AML-193 (cell line): ENCODE results near the gene SLC11A1.

Source experiments
- DNase-seq, 2 experiments: peaks; one replicate each; lab custom pipeline; 2025; lab: John Stamatoyannopoulos, UW

Gene SLC11A1

DNA sequence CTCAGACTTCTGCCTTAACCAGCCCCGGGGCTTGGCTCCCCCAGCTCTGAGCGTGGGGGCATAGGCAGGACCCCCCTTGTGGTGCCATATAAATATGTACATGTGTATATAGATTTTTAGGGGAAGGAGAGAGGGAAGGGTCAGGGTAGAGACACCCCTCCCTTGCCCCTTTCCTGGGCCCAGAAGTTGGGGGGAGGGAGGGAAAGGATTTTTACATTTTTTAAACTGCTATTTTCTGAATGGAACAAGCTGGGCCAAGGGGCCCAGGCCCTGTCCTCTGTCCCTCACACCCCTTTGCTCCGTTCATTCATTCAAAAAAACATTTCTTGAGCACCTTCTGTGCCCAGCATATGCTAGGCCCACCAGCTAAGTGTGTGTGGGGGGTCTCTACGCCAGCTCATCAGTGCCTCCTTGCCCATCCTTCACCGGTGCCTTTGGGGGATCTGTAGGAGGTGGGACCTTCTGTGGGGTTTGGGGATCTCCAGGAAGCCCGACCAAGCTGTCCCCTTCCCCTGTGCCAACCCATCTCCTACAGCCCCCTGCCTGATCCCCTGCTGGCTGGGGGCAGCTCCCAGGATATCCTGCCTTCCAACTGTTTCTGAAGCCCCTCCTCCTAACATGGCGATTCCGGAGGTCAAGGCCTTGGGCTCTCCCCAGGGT is 23.1 kb downstream of the SLC11A1 start:
- no peak for DNase-seq

DNA sequence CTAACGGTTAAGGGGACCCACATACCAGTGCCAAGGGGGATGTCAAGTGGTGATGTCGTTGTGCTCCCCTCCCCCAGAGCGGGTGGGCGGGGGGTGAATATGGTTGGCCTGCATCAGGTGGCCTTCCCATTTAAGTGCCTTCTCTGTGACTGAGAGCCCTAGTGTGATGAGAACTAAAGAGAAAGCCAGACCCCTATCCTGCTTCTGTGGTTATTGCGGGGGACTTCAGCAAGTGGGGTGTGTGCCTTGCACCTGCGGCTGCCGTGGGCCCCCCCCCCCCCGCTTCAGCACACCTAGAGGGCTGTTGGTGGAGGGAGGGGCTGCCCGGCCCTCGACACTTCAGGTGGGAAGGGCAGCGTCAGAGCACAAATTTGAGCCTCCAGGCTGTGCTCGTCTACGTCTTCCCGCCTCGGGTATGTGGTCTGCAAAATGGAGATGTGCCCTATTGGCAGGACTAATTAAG is 23.7 kb downstream of the SLC11A1 start:
- DNase-seq, result no peak

- peak; percentile 99 for DNase-seq
These were observed 24.3 kb downstream of the SLC11A1 start for GRCh38 chr2:218406209-218406948.

DNA sequence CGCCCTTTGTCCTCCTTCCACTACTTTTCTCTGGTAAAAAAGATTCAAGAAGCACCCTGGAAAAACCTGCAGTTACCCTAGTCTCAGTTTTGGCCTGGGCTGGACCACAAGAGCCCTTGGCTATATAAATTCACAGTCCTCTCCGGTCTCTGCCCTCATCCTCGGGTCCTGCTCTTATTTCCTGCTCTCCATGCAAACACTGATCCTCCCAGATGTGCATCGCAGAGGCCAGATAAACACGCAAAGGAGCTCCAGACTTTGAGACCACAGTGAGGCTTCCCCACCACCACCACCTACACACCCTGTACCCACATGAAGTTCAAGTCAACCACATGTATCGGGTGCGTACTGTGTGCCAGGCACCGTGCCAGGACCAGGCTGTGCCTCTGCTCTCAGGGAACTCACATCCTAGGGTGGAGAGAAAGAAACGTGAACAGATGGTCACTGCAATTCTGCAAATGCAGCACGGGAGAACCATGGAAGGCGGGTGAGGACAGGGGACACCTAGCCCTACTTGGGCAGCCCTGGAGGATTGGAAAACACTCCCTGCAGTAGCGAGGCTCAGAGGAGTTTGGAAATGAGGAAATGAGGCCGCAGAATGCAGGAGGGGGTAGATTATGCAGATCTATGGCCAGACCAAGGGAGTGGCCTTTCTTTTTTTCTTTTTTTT is 25.0 kb downstream of the SLC11A1 start:
- DNase-seq, result peak; percentile 69 to 81

GRCh38 chr2:218407717-218408116 is 25.6 kb downstream of the SLC11A1 start:
- no peak for DNase-seq

GRCh38 chr2:218418321-218418716 is 36.2 kb downstream of the SLC11A1 start:
- DNase-seq, result no peak

- no peak for DNase-seq
These were observed 36.8 kb downstream of the SLC11A1 start, which contains the start of gene VIL1 for GRCh38 chr2:218418717-218419458. TSS of gene VIL1 (plus strand) at chr2:218419123. CDS start at chr2:218423779, 4,656 bp downstream.

- DNase-seq, result no peak
These were observed 37.6 kb downstream of the SLC11A1 start for GRCh38 chr2:218419630-218420216.

DNA sequence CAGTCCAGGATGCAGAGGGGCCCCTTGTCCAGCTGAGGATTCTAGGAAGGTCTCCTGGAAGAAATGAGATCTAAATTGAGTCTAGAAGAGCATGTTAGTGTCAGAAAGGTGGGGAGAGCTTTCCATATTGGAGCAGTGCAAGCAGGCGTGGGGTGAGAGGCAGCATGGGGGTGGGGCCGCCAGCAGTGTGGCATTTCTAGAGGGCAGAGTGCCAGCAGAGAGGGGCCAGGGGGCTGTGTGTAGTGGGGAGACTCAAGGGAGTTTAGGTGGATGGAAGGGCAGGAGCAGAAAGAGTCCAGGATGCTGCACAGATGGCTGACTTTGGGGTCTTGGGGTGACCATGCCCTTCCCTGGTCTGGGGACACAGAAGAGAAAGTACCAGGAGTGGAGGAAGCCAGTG is 39.0 kb downstream of the SLC11A1 start:
- DNase-seq, result no peak

- no peak for DNase-seq
These were observed 40.5 kb downstream of the SLC11A1 start for GRCh38 chr2:218422403-218423086.

GRCh38 chr2:218423584-218423983 is 41.5 kb downstream of the SLC11A1 start:
- no peak for DNase-seq

DNA sequence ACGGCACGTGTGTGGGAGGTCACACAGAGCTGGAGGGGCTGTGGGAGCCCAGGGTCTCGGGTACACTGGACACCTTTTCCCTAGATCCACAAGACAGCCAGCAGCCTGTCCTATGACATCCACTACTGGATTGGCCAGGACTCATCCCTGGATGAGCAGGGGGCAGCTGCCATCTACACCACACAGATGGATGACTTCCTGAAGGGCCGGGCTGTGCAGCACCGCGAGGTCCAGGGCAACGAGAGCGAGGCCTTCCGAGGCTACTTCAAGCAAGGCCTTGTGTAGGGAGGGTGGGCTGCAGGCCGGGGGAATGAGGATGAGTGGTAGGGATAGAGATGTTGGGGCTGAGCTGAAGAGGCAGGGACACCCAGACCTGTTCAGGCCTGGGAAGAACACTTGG is 43.5 kb downstream of the SLC11A1 start:
- no peak for DNase-seq

DNA sequence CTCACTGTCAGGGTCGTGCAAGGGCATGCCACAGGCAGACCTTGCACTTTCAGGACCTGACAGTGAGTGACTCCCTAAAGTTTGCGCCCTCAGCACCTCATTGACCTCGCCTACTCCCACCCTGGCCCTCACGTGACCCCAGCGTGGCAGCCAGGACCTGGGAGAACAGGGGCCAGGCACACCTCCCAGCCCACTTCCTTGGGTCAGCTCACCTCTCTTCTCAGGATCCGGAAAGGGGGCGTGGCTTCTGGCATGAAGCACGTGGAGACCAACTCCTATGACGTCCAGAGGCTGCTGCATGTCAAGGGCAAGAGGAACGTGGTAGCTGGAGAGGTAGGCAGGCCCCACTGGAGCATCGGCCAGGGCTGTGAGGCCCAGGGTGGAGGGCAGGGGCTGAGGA is 45.7 kb downstream of the SLC11A1 start:
- no peak for DNase-seq

GRCh38 chr2:218428846-218429558 is 46.9 kb downstream of the SLC11A1 start:
- no peak for DNase-seq

GRCh38 chr2:218429911-218430692 is 48.0 kb downstream of the SLC11A1 start:
- no peak for DNase-seq

DNA sequence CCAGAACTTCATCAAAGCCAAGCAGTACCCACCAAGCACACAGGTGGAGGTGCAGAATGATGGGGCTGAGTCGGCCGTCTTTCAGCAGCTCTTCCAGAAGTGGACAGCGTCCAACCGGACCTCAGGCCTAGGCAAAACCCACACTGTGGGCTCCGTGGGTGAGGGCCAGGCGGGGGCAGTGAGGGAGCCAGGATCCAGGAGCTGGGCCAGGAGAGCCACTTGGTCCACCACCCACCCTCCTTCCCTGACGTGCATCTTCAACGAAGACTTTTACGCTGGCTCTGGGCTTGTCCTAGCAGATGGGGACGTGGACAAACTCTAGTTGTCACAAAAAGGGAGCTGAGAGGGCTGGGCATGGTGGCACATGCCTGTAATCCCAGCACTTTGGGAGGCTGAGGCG is 48.6 kb downstream of the SLC11A1 start:
- no peak for DNase-seq

DNA sequence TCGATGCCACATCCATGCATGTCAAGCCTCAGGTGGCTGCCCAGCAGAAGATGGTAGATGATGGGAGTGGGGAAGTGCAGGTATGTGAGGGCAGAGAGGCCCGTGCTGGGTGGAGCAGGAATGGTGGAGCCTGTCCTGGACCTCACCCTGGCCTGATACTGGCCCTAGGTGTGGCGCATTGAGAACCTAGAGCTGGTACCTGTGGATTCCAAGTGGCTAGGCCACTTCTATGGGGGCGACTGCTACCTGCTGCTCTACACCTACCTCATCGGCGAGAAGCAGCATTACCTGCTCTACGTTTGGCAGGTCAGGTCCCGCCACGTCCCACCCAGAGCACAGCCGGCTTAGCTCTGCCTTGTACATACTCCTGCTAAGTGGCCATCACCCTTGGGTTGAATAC is 49.8 kb downstream of the SLC11A1 start:
- DNase-seq, result no peak

DNA sequence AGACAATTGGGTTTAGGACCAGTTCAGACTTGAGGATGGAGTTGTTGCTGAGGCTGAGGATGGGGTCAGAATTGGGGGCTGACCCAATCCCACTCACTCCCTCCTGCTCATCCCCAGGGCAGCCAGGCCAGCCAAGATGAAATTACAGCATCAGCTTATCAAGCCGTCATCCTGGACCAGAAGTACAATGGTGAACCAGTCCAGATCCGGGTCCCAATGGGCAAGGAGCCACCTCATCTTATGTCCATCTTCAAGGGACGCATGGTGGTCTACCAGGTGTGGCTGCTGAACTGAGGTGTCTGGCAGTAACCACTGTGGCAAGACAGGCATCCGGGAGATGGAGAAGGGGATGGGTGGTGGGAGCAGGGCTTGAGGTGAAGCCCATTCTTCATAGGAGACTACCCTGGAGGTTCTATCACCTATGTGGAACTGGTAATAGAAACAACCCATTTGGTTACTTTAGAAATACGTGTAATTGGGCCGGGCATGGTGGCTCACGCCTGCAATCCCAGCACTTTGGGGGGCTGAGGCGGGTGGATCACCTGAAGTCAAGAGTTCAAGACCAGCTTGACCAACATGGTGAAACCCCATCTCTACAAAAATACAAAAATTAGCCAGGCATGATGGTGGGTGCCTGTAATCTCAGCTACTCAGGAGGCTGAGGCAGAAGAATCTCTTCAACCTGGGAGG is 50.7 kb downstream of the SLC11A1 start:
- DNase-seq, result no peak

DNA sequence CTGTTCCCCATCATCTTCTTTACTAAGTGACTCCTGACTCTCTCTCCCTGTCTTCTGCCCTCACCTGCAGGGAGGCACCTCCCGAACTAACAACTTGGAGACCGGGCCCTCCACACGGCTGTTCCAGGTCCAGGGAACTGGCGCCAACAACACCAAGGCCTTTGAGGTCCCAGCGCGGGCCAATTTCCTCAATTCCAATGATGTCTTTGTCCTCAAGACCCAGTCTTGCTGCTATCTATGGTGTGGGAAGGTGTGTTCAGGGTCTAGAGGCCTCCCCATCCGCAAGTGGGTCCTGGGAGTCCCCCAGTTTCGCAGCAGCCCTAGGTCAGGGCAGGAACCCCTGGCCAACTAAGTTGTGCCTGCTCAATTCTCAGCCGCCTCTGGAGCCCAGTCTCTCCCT is 52.4 kb downstream of the SLC11A1 start:
- DNase-seq, result no peak
